ENCODE results near the gene ANKS1A.

The ANKS1A gene

GRCh38 chr6:35069262-35069661 lies 180.2 kb downstream of the ANKS1A start:
- Mint-ChIP-seq H3K27ac (no peak overlapping the region), H3K9me3 (no peaks in the 10 kb centered on the region), H3K27me3 (ENCODE audit: low read depth, poor library complexity) (peaks cover 8% of the 10 kb centered on the region), H3K4me1 (peaks cover 11% of the 10 kb centered on the region), H3K4me3 (no peak overlapping the region), H3K36me3 (ENCODE audit: low read depth) (peaks cover 8% of the 10 kb centered on the region)
- no peak for TF ChIP-seq CTCF (IDR thresholded peaks at IDR 0.05)
- DNase-seq: no peak

GRCh38 chr6:35070111-35070510 lies 181.1 kb downstream of the ANKS1A start:
- Mint-ChIP-seq H3K27me3 (ENCODE audit: low read depth, poor library complexity) (peaks cover 8% of the 10 kb centered on the region), H3K4me1 (peaks cover 11% of the 10 kb centered on the region), H3K4me3 (no peak overlapping the region), H3K27ac (no peak overlapping the region), H3K36me3 (ENCODE audit: low read depth) (peaks cover 13% of the 10 kb centered on the region), H3K9me3 (no peaks in the 10 kb centered on the region)
- TF ChIP-seq CTCF (IDR thresholded peaks at IDR 0.05): no peak
- DNase-seq: no peak

- no peaks in the 10 kb centered on the region for H3K9me3 Mint-ChIP-seq
- H3K4me1 Mint-ChIP-seq: peaks cover 11% of the 10 kb centered on the region
- no peak overlapping the region for H3K4me3 Mint-ChIP-seq
- no peak for DNase-seq
- peaks cover 2% of the 10 kb centered on the region for H3K27me3 Mint-ChIP-seq (ENCODE audit: low read depth, poor library complexity)
- no peak overlapping the region for H3K27ac Mint-ChIP-seq
- H3K36me3 Mint-ChIP-seq (ENCODE audit: low read depth): peaks cover 14% of the 10 kb centered on the region
- TF ChIP-seq CTCF (IDR thresholded peaks at IDR 0.05): no peak
Observed at GRCh38 chr6:35071347-35071994, 182.4 kb downstream of the ANKS1A start.

- no peaks in the 10 kb centered on the region for H3K9me3 Mint-ChIP-seq
- H3K4me3 Mint-ChIP-seq: no peak overlapping the region
- no peaks in the 10 kb centered on the region for H3K27me3 Mint-ChIP-seq (ENCODE audit: low read depth, poor library complexity)
- no peak for TF ChIP-seq CTCF (IDR thresholded peaks at IDR 0.05)
- no peak for DNase-seq
- peaks cover 14% of the 10 kb centered on the region for H3K36me3 Mint-ChIP-seq (ENCODE audit: low read depth)
- peaks cover 11% of the 10 kb centered on the region for H3K4me1 Mint-ChIP-seq
- H3K27ac Mint-ChIP-seq: no peak overlapping the region
Observed at GRCh38 chr6:35072051-35072697, 183.1 kb downstream of the ANKS1A start.

GRCh38 chr6:35072698-35073055 lies 183.6 kb downstream of the ANKS1A start:
- H3K27ac Mint-ChIP-seq: no peak overlapping the region
- peaks cover 11% of the 10 kb centered on the region for H3K4me1 Mint-ChIP-seq
- H3K4me3 Mint-ChIP-seq: no peak overlapping the region
- H3K36me3 Mint-ChIP-seq (ENCODE audit: low read depth): peaks cover 14% of the 10 kb centered on the region
- H3K27me3 Mint-ChIP-seq (ENCODE audit: low read depth, poor library complexity): no peaks in the 10 kb centered on the region
- DNase-seq: no peak
- TF ChIP-seq CTCF (IDR thresholded peaks at IDR 0.05): no peak
- H3K9me3 Mint-ChIP-seq: no peaks in the 10 kb centered on the region

GRCh38 chr6:35073211-35073610 lies 184.2 kb downstream of the ANKS1A start:
- no peak overlapping the region for H3K27ac Mint-ChIP-seq

More at GRCh38 chr6:35073211-35073610, 184.2 kb downstream of the ANKS1A start:
- DNase-seq: no peak
- Mint-ChIP-seq H3K9me3 (no peaks in the 10 kb centered on the region), H3K36me3 (ENCODE audit: low read depth) (peaks cover 14% of the 10 kb centered on the region), H3K4me1 (peaks cover 6% of the 10 kb centered on the region), H3K27me3 (ENCODE audit: low read depth, poor library complexity) (no peaks in the 10 kb centered on the region), H3K4me3 (no peak overlapping the region)
- TF ChIP-seq CTCF (IDR thresholded peaks at IDR 0.05): no peak
